HG03066 (cell line): ENCODE data around the gene ANKRD17.

Source experiments
- ATAC-seq: cut with Tn5 transposase; IDR thresholded peaks from one replicate; pipeline ENCODE4 v1.9.1; 2021; ENCODE audit warnings: low read depth; ENCODE audit not compliant: unreplicated experiment

Gene ANKRD17

DNA sequence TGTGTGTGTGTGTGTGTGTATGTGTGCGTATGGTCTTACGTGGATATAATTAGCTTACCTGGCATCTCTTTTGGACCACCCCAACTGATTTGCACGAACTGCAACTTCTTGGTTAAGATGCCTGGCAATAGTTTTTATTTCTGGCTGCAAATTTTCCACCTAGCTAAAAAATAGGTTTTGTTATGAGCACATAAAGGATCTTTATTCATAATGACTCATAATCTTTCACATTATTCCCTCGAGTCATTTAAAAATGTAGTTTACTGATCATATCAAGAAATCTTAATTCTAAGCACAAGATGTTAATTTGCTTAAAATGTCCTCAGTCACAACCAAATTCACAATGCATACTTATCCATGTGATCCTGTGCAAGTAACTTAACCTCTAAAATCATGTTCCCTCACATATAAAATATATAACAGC lies 190.6 kb downstream of the ANKRD17 start:
- no peak for ATAC-seq

DNA sequence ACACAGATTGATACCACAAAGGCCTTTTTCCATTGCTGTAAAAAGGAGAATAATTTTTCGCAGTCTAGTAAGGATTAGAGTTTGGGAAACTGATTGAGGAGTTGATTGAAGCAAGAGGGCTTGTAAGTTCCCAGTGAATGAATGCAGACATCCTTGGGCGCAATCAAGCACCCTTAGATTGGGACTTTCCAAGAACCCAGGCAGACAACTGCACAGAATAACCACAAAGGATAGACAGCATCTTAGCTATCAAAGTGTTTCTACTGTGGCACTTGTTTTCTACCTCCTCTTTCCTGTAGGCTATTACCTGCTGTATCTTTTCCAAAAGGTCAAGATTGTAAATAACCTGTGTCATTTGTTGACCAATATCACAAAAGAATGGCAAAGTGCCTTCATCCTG lies 191.7 kb downstream of the ANKRD17 start:
- no peak for ATAC-seq

DNA sequence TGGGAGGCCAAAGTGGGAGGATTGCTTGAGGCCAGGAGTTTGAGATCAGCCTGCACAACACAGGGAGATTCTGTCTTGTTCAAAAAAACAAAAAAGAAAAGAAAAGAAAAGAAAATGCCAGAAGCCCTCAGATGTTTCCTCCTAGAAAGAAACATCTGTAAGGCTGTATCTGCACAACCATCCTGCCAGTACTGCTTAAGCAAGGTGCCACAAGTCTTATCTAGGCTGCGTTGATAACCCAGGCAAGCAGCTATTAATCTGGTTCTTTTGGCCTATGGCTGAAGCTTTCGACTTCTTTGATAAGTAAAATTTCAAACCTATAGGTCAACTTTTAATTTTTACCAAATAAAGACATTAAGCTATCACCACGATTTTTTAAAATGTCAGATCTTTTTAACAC lies 192.2 kb downstream of the ANKRD17 start:
- ATAC-seq = no peak

DNA sequence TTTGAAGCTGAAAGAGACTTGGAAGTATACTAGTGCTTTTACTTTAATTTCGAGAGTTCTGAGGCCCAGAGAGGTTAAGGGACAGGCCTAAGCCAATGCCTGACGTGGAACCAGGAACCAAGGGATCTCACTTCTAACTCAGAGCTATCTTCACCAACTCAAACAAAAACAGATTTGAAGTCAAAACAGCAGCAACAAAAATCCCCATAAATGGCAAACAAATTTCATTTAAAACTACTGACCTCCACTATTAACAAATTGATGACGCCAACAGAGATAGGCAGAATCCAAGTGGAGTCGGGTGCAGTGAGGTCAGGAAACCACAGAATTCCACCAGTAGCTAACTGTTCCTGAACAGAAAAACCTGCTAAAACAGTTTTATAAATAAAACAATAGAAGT lies 194.1 kb downstream of the ANKRD17 start:
- ATAC-seq = no peak

DNA sequence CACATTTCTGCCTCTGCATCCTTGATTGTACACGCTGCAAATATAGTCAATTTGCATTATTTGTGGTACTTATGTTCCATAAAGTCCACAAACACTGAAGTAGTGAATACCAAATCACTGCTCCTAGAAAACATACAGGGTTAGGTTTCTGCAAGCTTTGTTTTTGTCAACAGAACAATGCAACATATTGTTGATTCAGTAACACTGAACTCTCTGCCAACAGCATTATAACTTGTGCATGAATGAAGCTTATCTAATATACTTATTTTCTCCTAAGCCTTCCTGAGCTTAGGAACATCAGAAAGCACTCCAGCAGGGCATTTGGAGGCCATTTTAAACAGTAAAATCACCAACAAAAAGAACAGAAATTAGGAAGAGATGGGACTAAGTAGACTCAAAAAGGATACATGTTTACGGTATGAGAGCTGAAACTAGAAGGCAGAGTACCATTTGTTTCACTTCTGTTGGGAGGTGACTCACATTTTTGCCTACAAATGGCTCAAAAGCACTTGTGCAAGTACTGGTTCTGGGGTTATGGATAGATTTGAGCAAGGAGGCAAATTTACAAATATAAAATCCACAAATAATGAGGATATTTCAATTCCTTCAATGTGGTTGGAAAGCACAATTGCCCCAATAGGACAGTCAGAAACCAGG lies 203.2 kb downstream of the ANKRD17 start:
- ATAC-seq = no peak

DNA sequence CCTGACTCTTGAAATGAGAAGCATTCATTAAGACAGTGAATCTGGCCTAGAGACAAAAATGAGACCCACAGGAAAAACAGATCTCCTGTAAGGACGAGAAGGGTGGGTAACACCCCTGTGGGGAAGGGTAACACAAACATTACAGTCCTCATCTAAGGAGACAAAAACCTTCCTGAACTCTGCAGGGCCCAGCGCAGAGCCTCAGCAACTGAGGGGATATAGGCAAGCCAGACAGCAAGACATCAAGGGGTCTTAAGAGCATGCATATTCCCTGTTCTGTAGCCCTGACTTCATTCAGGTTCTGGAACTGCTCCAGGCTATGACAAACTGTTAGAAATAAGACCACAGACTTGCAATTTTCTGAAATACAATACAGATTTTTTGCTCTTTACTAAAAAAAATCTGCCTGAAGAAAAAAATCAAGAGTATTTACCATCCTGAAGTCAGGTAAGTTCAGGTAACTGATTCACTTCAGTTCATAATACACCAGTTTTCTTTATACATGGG lies 204.6 kb downstream of the ANKRD17 start:
- no peak for ATAC-seq

DNA sequence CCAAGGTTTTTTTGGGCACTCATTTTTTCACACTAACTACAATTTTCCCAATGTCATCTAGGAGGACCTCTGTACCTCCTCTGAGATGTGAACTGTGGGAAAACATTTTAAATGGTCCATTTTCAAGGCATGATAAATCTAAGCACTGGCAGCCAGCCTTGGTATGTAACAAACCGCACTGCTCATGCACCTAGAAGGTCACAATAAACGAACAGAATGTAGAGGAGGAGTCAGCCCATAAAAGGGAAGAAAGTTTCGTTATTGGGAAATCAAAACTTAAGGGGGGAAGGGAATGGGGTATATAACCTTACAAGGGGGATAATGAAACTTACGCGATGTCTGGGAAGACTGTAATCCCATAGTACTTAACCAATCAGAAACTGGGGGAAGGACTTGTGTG lies 205.5 kb downstream of the ANKRD17 start:
- ATAC-seq = no peak

DNA sequence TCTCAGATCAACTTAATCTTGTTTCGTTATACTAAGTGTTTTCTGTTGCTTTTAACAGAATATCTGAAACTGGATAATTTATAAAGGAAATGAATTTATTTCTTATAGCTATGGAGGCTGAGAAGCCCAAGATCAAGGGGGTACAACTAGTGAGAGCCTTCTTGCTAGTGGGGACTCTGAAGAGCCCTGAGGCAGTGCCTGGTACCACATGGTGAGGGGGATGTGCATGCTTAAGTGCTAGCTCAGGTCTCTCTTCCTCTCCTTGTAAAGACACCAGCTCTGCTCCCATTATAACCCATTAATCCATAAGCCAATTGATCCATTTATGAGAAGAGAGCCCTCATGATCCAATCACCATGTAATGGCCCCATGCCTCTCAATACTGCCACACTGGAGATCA lies 207.0 kb downstream of the ANKRD17 start:
- ATAC-seq = no peak

DNA sequence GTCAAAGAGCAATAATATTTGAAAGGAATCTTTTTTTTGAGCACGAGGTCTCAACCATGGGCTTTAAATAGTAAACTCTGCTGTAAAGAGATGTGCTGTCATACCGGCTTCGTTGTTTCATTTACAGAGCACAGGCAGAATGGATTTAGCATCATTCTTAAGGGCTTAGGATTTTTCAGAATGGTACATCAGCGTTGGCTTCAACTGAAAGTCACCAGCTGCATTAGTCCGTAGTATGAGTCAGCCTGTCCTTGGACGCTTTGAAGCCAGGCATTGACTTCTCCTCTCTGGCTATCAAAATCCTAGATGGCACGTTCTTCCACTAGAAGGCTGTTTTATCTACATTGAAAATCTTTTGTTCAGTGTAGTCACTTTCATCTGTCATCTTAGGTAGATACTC lies 212.7 kb downstream of the ANKRD17 start:
- no peak for ATAC-seq

DNA sequence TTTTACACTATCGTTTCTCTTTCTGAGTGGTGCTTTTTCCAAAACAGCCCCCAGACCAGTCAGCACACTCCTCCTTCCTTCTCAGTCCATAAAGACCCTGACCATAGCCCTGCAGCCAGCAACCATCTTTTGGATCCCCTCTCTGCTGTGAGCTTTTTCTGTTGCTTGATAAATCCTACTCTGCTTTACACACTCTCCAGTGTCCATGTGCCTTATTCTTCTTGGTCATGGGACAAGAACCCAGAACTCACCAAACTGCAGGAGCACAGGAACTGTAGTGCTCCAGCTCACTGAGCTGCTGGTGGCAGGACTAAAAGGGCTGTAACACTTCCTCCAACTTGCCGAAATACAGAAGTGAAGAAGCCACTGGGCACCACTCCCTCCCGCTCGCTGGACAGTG lies 221.5 kb downstream of the ANKRD17 start:
- ATAC-seq = no peak

DNA sequence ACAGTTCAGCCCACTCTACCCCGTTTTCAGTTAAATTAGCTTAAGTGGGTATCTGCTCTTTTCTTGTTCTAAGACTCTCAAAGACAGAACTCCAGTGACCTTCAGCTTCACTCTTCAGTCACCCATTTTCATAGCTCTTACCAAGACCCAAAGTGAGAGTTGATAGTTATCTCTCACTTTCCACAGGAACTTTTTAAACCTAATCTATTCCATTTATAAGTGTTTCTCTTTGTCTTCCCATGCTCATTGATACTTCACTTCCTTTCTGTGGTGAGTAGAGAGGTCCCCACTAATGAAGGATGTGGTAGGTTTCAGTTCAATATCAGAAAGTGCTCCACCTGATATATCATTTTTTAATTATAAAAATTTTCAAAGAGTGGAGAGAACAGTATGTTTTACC lies 222.5 kb downstream of the ANKRD17 start:
- ATAC-seq = no peak

DNA sequence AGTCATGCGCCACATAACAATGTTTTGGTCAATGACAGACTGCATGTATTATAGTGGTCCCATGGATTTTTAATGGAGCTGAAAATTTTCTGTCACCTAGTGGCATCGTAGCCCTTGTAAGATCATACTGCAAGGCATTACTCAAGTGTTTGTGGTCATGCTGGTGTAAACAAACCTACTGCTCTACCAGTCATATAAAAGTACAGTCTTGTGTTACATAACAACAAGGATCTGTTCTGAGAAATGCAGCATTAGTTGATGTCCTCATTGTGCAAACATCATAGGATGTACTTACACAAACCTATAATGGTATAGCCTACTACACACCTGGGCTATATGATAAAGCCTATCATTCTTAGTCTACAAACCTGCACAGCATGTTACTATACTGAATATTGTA lies 223.7 kb downstream of the ANKRD17 start:
- no peak for ATAC-seq

DNA sequence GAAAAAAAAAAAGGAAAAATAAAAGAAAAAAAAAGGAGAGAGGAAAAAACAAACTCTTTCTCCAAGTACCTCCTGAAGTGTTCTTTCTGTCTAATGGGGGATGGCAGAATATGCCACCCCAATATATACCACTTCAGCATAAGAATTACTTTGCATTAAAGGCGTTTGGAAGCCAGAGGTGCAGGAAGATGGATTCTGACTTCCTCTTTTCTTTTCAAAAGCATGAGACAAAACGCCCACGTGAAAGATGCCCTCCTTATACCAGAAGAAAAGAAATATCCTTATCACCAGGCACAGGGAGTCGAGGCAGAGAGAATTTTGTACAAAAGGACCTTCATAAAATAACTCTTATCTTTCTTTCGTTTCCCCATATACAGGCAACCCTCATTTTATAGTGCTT lies 230.0 kb downstream of the ANKRD17 start:
- no peak for ATAC-seq
